Lung microvascular endothelial cell (primary cell): Measurements from ENCODE around the gene RBFOX1. TPM values are rescaled to one million over a fixed set of nuclear protein-coding genes. Genes with fewer than 3 reads are reported as not detected.

Source experiments
- DNase-seq, 2 donors: peaks; one replicate each; pipeline versions ENCODE4 v3.0.0 to v3.0.0-alpha.2; 2010; ENCODE audit warnings: low read depth in 2 of 2
- total RNA-seq: library from RNA; depleted of rRNA; stranded (reverse); fragments of >200 nt; gene quantifications from 2 replicates; pipeline ENCODE4 v1.2.1, GENCODE V29; 2014

Gene RBFOX1
- total RNA-seq, 1 donor from 2014 or later = not detected

DNA sequence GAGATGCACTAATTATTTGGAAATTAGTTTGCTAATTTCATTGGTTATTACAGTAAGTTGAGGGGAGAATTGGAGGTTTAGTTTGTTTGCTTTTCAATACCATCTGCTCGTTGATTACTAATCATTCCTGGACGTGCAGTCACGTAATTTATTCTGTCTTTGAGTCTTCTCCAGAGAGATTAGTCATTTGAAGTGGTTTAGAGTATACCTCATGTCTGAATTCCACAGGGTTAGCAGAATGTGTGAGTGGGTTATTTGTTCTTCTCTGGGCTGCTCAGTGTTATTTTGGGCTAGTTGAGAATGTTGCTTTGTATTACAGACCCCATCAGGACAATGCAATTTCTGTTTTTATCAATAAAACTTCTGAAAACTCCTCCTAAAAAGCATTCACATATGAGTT lies 265.0 kb downstream of the RBFOX1 start:
- DNase-seq = no peak

DNA sequence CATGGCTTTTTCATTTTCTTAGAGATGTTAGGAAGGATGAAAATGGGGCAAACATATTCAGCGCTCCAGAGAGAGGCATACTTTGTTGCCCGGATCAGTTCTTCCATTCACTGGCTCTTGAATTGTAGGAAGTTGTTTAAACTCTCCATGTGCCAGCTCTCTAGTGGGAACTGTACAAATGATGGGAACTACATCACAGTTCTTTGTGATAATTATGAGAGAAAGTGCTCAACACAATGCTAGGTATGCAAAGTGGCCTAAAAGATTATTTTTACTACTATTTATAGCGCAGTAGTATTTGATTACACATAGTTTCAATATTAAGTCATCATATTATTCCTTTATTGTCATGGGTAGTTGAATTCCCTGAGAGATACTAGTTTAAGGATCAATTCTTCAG lies 268.5 kb downstream of the RBFOX1 start:
- DNase-seq = no peak

DNA sequence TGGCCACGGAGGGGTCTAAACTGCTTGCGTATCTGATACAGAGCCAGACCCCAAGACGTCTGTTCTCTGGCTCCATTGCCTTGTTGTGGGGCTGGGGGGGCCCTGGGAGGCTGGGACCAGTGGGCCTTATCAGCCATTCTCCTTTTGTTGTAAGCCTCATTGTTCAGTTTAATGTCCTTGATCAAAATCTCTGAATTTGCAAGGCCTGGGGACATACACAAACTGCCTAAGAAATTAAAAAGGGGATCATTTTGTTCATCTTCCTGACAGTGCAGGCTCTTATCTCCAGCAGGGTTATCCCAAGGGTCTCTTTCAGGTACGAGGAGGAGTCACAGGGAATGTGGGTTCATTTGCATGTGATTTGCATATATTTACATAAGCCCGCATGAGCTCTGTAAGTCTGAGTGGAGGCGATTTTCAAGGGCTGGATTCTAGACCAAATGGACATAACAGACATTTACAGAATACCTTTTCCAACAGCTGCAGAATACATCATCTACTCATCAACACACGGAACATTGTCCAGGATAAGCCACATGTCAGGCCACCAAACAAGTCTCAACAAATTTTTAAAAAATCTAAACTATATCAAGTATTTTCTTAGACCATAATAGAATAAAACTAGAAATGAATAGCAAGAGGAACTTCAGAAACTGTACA lies 269.8 kb downstream of the RBFOX1 start:
- no peak for DNase-seq

DNA sequence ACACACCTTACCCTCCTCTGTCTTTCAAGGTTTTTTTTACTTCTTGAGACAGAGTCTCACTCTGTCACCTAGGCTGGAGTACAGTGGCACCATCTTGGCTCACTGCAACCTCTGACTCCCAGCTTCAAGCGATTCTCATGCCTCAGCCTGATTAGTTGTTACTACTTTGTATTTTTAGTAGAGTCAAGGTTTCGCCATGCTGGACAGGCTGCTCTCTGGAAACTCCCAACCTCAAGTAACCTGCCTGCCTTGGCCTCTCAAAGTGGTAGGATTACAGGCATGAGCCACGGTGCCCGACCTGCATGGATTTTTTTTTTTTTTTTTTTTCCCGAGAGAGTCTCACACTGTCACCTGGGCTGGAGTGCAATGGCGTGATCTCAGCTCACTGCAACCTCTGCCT lies 273.2 kb downstream of the RBFOX1 start:
- DNase-seq = no peak

DNA sequence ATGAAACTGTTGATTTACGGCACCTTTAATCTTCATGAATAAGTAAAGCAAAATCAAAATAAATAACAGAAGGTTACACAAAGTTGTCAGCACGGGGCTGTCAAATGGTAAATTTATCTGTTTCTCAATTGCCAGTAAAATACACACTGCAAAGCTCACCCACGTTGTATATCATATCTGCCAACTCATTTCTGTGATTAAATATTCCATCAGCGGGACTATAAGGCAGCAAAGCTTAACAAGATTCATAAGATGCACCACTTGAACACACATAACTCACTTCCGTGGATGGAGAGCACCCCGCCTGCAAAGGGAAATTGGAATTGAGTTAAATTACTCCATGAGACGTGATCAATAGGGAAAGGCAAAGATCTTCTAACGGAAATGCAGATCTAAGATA lies 280.0 kb downstream of the RBFOX1 start:
- DNase-seq = no peak

DNA sequence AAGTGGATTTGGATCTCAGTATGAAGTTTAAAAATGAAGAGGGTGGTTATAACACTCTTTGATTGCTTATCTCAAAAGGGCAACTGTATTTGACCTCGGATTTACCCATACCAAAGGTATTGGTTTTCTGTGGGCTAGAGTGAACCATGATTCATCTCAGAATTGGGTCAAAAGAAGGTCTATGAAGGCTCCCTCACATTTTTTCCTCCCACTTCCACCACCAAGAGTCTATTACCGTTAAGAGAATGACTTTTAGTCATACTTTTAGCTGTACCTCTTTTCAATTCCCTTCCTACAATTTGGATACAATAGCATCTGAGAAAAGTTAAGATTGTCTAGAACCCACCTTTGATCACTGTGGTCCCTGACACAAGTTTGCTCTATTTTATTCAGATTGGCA lies 280.9 kb downstream of the RBFOX1 start:
- no peak for DNase-seq

DNA sequence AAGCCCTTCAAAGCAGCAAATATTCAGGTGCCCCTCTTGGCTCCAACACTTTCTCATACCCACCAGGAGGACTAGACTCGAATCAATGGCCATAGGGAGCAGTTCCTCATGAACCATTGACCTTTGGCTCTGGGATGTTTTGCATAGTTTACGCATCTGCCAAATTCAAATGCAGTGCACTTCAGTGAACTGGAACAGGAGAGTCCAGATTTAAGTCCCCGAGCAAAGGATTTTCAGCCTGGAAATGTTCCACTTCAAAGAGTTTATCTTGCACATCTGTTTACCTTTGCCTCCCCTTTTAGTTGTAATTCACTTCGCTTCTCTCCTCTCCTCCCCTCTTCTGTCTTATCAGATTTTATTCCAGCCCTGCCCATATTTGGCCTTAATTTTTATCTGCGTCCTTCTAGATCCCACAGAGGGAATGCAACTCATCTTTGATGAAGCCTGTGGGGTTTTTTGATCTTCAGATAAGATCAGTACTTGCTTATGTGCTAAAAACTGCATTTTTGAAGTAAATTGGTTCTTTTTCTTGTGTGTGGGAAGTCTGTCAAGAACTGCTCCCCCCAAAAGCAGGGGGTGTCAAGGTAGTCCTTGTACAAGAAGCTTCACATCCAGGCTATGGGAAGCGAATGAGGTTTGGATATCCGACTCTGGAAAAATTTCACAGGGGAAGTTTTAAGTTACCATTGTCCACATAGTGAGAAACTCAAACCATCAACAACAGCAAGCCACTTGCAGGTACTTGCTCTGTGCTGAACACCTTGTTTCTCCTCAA lies 281.6 kb downstream of the RBFOX1 start:
- DNase-seq = no peak

DNA sequence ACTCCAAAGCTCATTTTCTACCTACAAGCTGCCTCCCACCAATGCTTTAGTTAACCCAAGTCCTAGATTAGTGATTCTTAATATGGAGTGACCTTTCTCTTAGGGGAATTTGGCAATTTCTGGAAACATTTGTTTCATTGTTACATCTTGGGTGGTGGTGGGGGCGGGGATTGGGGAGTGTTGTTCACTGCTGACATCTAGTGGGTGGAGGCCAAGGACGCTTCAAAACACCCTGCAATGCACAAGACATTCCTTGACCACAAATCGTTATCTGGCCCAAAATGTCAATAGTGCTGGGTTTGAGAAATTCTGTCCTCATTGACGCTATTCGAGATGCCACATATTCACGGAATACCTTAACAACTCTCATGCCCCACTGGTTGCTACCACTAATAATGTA lies 282.9 kb downstream of the RBFOX1 start:
- DNase-seq = no peak

DNA sequence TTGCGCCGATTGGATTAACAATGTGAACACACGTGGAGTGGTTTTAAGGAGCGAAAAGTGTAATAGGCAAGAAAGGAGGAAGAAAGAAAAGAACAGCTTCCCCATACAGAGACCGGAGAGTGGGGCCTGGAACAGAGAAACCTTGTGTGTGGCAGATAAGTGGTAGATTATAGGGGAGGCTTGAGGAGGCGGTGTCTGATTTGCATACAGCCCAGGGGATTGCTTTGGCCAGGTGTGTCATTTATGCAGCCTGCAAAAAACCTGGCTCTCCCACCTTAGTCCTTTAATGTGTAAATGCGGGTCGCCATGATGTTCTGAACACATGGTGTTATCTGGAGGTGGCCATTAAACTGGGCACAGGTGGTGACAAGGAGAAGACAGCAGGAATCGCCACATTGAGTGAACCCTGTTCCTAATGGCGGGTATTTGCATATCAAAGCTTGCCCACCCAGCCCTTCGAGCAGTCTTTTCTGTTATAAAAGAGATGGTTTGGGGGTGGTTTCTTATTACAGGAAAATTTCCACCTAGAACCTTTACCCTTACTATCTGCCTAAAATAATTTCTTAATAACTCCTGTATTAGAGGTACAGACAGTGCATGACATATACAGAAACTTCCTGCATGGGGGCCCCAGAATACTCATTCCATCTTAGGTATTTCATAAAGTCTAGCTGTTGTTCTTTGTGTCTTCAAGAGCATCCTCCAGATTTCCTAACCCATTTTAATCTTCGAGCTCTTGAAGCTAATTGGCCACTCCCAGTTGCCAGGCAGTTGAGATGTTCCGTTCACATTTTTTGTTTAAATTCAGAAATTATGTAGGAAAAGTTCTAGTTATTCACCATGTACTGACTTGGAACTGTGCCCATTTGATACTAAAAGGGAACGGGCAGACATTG lies 292.5 kb downstream of the RBFOX1 start:
- no peak for DNase-seq

DNA sequence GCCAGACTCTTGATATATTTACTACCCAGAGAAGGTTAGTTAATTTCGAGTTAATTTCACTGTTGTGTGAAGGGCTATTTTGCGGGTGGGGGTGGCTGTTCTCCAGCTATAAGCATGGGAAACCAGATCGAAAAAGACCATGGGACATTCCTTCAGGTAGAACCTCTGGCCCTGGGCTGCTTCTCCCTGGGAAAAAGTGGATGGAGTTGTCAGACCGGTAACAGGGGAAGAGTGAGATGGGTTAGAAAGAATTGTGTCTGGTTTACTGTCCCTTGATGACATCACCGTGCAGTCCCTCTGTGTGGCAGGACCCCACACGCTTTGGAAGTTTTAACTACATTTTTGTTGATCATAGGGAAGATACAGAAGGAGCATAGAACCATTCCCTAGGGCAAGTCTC lies 296.3 kb downstream of the RBFOX1 start:
- DNase-seq = no peak

DNA sequence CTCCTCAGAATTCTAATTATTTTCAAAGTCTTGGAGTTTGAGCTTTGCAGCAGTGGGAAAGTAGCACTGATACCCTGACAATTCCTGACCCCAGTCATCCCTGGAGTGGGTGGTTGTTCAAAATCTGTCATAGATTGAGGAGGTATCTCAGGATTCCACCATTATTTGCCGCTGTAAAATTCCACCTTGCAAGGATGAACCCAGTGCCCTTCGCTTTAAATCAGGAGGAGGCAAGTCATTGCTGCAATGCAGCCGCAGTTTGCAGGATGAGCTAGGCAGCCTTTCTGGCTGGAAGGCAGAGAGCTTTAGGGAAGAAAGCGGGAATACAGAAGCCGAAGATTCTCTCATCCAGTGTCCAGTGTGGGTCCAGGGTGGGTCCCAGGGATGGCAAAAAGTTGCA lies 296.9 kb downstream of the RBFOX1 start:
- no peak for DNase-seq

DNA sequence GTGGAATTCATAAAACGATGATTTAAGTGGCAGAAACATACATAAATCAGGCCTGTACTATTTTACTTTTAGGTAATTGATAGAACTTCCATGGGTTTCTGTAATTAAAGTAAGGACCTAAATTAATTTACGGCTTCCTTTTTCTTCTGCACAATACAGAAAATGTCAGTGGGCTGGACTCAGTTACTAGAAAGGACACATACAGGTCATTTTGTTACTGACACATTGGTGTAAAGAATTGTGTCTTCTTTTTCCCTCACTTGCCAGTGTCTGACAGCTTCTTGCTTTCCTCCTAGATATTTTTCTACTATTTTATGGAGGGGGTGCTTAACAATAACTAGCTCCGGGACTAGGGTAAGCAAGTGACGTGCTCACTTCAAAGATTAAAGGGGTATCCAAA lies 304.8 kb downstream of the RBFOX1 start:
- DNase-seq = no peak

DNA sequence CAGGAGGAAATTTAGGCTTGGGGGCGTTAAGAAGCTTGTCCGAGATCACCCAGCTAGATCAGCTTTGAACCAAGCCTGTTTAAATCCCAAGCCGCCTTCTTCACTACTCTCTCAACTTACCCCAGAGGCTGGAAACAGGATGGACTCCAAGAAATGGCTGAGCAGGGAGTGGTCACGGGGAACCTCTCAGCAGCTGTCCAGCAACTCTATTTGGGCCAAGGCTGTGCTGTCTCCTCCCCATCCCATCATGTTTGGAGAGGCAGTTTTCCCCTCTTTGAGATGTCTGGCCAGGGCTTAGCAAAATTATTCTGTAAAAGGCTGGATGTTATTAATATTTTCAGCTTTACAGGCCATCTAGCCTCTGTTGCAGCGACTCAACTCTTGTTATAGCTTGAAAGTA lies 305.7 kb downstream of the RBFOX1 start:
- DNase-seq = no peak

DNA sequence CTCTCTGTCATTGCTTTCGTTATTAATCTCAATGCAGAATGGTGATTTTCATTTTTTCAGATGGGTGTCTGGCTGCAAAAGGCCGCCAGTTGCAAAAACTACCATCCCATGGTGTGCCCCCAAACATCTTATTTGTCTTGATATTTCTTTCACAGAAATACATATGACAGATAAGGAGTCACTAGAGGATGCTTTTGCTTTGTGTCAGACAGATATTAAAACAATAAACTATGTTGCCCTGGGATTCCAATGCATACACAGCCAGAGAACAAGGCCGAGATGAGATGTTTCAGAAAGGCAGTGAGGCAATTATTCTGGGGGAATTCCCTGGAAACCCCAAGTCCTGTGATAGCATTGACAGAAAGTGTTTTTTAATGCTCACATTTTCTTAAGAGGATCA lies 307.7 kb downstream of the RBFOX1 start:
- DNase-seq = no peak

DNA sequence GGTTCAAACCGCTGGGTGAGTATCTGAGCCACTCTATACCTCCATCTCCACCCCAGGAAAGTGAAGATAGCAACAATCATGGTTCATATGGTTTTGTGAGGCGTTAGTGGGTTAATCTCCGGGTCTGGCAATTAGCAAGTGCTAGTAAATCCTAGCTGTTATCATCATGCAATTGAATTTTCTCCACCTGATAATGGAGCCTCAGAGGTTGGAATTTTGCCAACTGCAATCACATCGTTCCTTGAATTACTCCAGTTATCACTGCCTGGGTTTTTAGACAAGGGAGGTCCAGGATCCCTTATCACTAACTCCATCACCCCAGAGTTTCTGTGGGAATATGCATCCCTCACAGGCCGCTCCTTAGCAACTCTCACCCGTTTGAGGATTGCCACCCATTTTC lies 311.5 kb downstream of the RBFOX1 start:
- no peak for DNase-seq

DNA sequence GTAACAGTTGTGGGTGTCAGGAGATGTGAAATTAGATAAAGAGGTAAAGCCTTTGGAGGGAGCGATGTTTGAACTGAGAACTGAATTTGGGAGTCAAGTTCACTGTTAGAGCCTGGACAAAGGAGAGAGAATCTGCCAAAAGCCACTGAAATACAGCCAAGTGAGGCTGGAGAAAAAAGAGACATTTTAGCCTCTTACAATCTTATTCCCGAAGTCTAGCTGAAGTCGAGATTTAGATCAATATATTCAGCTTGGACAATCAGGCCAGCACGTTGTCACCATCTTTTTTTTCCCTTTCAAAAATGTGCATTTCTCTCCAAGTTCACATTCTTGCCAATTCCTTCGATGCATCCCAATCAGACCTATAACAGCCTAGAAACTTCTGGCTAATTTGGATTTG lies 312.2 kb downstream of the RBFOX1 start:
- no peak for DNase-seq

DNA sequence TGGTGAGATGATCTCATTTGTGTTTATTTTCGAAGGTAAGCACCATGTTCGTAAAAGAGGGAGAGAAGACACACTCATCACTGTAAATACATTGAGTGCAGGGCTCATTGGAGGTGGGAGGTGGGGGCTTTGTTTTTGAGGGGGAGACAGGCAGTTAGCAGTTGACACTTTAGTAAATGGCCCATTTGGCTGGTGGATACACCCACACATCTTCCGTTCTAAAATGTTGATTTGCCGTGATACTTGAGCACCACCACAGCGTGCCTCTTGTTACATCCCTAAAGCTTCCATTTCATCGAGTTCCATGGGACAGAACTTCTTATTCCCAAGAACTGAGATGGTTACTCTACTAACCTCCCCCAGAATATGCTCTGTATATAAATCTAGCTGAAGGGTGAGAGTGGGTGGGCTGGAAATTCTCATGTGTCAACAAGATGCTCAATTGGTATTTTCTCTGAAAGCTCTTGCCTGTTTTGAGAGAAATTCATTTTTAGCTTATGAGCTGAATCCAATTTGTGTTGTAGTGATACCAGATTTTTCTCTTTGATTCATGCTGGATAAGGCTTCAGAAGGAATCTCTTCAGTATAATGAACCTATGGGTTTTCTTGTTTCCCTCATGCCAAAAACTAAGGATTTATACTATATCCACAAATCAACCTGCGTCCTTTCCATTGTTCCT lies 314.3 kb downstream of the RBFOX1 start:
- no peak for DNase-seq

DNA sequence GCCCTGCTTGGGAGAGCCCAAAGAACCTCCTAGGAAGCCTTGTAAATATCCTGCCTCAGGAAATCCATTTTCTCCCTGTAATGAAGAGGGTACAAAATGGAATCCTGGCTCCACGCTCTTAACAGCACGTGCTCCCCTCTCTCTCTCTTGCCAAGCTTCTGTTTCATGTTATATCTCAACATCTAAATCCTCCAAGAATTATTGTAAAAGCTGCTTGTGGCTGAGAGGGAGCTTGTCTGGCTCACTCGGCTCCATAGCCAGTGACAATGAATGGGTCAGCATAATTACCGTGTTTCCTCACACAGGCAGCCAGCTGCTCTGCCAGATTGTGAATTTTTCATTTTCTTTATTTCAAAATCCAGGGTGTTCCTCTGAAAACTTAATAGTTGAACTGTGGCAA lies 317.8 kb downstream of the RBFOX1 start:
- no peak for DNase-seq

DNA sequence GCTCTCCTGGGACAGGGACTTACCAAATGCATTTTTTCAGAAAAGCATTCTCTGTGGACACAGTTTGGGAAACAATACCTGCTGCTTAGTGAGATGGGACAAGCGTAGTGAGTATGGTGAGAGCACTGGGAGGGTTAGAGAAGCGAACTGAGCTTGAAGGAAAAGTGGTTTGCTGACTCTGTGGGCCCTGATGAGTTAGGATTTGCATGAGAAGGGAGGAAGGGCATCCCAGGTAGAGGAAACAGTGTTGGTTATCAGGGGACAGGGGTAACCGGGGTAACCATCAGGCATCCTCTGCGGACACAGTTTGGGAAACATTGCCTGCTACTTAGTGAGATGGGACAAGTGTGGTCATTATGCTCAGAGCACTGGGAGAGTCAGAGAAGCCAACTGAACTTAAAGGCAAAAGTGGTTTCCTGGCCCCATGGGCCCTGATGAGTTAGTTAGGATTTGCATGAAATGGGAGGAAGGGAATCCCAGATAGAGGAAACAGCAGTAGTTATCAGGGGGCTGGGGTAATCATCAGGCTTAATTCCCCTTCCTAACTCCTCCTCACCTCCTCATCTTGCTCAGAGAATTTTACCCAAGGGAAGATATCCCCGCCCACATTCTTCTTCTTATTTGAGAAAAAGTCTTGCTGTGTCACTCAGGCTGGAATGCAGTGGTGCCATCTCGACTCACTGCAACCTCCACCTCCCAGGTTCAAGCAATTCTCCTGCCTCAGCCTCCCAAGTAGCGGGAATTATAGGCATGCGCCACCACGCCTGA lies 319.3 kb downstream of the RBFOX1 start:
- no peak for DNase-seq

DNA sequence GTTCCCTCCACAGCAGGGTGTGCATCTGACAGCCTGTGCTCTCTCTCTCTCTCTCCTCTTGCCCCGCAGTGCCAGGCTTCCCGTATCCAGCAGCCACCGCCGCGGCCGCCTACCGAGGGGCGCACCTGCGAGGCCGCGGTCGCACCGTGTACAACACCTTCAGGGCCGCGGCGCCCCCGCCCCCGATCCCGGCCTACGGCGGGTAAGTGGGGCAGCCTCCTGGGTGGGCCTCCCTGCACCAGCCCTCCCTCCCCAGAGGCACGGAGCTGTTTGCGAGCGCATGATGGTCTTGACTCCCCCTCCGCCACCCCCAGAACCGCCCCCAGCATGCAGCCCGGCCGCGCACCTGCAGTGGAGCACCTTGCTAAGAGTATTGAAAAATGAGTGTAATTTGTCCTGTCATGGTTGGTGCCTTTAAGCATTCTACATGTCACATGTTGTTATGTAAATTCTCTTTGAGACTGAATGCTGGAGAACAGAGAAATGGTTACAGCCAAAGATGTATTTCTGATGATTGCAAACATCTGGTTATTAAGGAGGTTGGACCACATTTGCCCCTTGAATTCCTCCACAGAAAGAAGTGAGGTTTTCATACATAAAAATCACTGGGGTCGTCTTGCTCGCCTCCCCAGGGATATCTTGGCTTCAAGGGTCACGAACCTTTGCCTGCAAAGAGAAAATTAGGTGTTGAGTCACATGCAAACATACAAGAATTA lies 321.3 kb downstream of the RBFOX1 start:
- DNase-seq = no peak
